A549 (cell line): ENCODE data around the gene DYNC2I2. TPM values are rescaled to one million over a fixed set of nuclear protein-coding genes. Genes with fewer than 3 reads are reported as not detected.

ENCODE experiments used
- ATAC-seq, 2 experiments: fragments of 200-7000 bp in 1 of 2; fragments of >200 bp in 1 of 2; cut with Nextera tagmentation in 1 of 2; cut with Tn5 transposase in 1 of 2; 3 replicates each; pipeline versions ENCODE4 v1.8.0 to v1.9.1; 2018 to 2020; ENCODE audit warnings: mild to moderate bottlenecking in 1 of 2, moderate library complexity in 1 of 2
- CTCF ChIA-PET: fragments of 300-600 bp; sonication (Branson Sonifier 250); formaldehyde crosslinking; extraction: SDS; loops from one replicate; lab custom pipeline; 2021; ENCODE audit warnings: antibody characterized with exemption, inconsistent platforms; lab: Yijun Ruan, JAX
- POLR2A ChIA-PET: fragments of 350-600 bp; formaldehyde crosslinking; extraction: SDS; loops from one replicate; lab custom pipeline; 2021; ENCODE audit warnings: antibody characterized with exemption, inconsistent platforms; lab: Yijun Ruan, JAX
- DNase-seq, 2 experiments: peaks; one replicate each; pipeline versions ENCODE4 v3.0.0 to v3.0.0-alpha.2; 2011 to 2016; ENCODE audit warnings: low read depth in 1 of 2, low spot score in 1 of 2
- FAIRE-seq: peaks from 2 replicates; lab custom pipeline; 2011; peaks lifted over from hg19 to GRCh38; lab: Jason Lieb, UNC
- H3K27ac ChIP-seq, 2 experiments: fragments of >200 bp; sonication (Bioruptor Twin); formaldehyde crosslinking; 3 replicates each; pipeline ENCODE4 v1.5.1; 2016 to 2017
- H3K4me1 ChIP-seq: fragments of >200 bp; sonication (Bioruptor Twin); formaldehyde crosslinking; 3 replicates; pipeline ENCODE4 v1.6.1; 2016
- H3K4me2 ChIP-seq: fragments of >200 bp; sonication (Bioruptor Twin); formaldehyde crosslinking; 3 replicates; pipeline ENCODE4 v1.6.1; 2016
- H3K4me3 ChIP-seq: fragments of >200 bp; sonication (Bioruptor Twin); formaldehyde crosslinking; 3 replicates; pipeline ENCODE4 v1.5.1; 2016
- H3K9me3 ChIP-seq: fragments of >200 bp; sonication (Bioruptor Twin); formaldehyde crosslinking; 3 replicates; pipeline ENCODE4 v1.6.1; 2016
- BHLHE40 ChIP-seq: IDR thresholded peaks from 2 replicates; pipeline ENCODE4 v1.6.1; 2012; ENCODE audit warnings: low read depth, low read length, inconsistent platforms
- ESRRA ChIP-seq: fragments of 150-350 bp; IDR thresholded peaks from 2 replicates; pipeline ENCODE4 v1.6.1; 2014; ENCODE audit warnings: mild to moderate bottlenecking, low read length, borderline replicate concordance
- FOXS1 ChIP-seq: fragments of 250-450 bp; sonication (Bioruptor Pico); IDR thresholded peaks from 2 replicates; pipeline ENCODE4 v1.5.0; 2020; ENCODE audit warnings: mild to moderate bottlenecking, moderate library complexity
- GATA3 ChIP-seq: IDR thresholded peaks from 2 replicates; pipeline ENCODE4 v1.6.1; 2012; ENCODE audit warnings: borderline replicate concordance
- HDAC2 ChIP-seq: fragments of 200-600 bp; sonication (generic); IDR thresholded peaks from 2 replicates; pipeline ENCODE4 v1.6.1; 2016
- JUN ChIP-seq, 2 experiments: fragments of >200 bp; sonication (Bioruptor Twin); formaldehyde crosslinking; IDR thresholded peaks; 2 replicates in 1 of 2; 3 replicates in 1 of 2; pipeline ENCODE4 v1.6.1; 2016 to 2017
- JUNB ChIP-seq: fragments of >200 bp; sonication (Bioruptor Twin); formaldehyde crosslinking; IDR thresholded peaks from 2 replicates; pipeline ENCODE4 v1.6.1; 2016
- KDM5A ChIP-seq: fragments of 200-600 bp; sonication (generic); IDR thresholded peaks from 2 replicates; pipeline ENCODE4 v1.6.1; 2016; ENCODE audit warnings: antibody characterized with exemption, mild to moderate bottlenecking
- MAFK ChIP-seq: fragments of 450-650 bp; IDR thresholded peaks from 2 replicates; pipeline ENCODE4 v1.6.1; 2014; ENCODE audit not compliant: partially characterized antibody
- NPAS2 ChIP-seq: fragments of 250-450 bp; sonication (Bioruptor Pico); IDR thresholded peaks from 2 replicates; pipeline ENCODE4 v1.8.0; 2022; ENCODE audit warnings: mild to moderate bottlenecking, moderate library complexity, borderline replicate concordance
- NR3C1 ChIP-seq: fragments of >200 bp; sonication (Bioruptor Twin); formaldehyde crosslinking; IDR thresholded peaks from 3 replicates; pipeline ENCODE4 v1.6.1; 2017
- PHF8 ChIP-seq: fragments of 200-600 bp; sonication (generic); IDR thresholded peaks from 2 replicates; pipeline ENCODE4 v1.6.1; 2016; ENCODE audit warnings: low read depth, mild to moderate bottlenecking, antibody characterized with exemption, moderate library complexity, borderline replicate concordance
- POLR2AphosphoS2 ChIP-seq: conservative IDR thresholded peaks from 2 replicates; pipeline ENCODE4 v1.6.1; 2012; ENCODE audit warnings: low read length, improper control_type of control experiment, inconsistent platforms
- RARB ChIP-seq: fragments of 250-450 bp; sonication (Bioruptor Pico); IDR thresholded peaks from 2 replicates; pipeline ENCODE4 v1.8.0; 2021; ENCODE audit warnings: mild to moderate bottlenecking, moderate library complexity
- TFCP2L1 ChIP-seq: fragments of 250-450 bp; sonication (Bioruptor Pico); IDR thresholded peaks from 2 replicates; pipeline ENCODE4 v1.5.0; 2021; ENCODE audit warnings: mild to moderate bottlenecking
- USF2 ChIP-seq: fragments of 450-650 bp; IDR thresholded peaks from 2 replicates; pipeline ENCODE4 v1.6.1; 2014; ENCODE audit warnings: antibody characterized with exemption
- ZC3H11A ChIP-seq: fragments of 450-650 bp; IDR thresholded peaks from 2 replicates; pipeline ENCODE4 v1.6.1; 2014; ENCODE audit warnings: antibody characterized with exemption, mild to moderate bottlenecking
- WGBS: methylation state at CpG from one replicate; pipeline ENCODE4 v1.1.6; 2017; ENCODE audit errors: missing lambda C conversion rate; 5-methylcytosine and 5-hydroxymethylcytosine counted together
- polyA plus RNA-seq, 4 experiments: library from polyadenylated mRNA; depleted of rRNA in 3 of 4; stranded (reverse); fragments of >200 nt; fragmentation: RNase III in 1 of 4; extraction: RNeasy Plus Mini Kit Qiagen cat#74134 plus additional on column Dnase treatment in 1 of 4; gene quantifications; 2 replicates in 3 of 4; 3 replicates in 1 of 4; pipeline ENCODE4 v1.2.3, GENCODE V29; 2011 to 2017
- TF ChIP-seq, protein P1 (sequence below): fragments of >200 bp; sonication (Bioruptor Twin); formaldehyde crosslinking; IDR thresholded peaks from 2 replicates; pipeline ENCODE4 v1.6.1; 2016

The DYNC2I2 gene
- polyA plus RNA-seq, 2 of the 4 experiments (the other 2 are of a cell fraction): 57.3 to 117 TPM

- Histone ChIP-seq H3K4me1 (no peaks in the 10 kb centered on the region), H3K9me3 (no peaks in the 10 kb centered on the region), H3K27ac (no peak overlapping the region), H3K4me3 (no peak overlapping the region), H3K4me2 (no peak overlapping the region)
- POLR2A ChIA-PET: no interaction called here
- CTCF ChIA-PET: interaction anchor here (1.0 to 1.8 kb wide), 3 partner anchors 20 to 177 kb away, joined by 4 to 7 read pairs (median 6); no protein-coding TSS in a partner anchor
- no peak for ATAC-seq
- 94% methylated on average over 12 of the region's 12 CpGs for WGBS
- FAIRE-seq: no peak
- TF ChIP-seq PHF8 (no peak), ESRRA (no peak), KDM5A (no peak), RARB (CRISPR knock-in tag) (no peak)
- TF ChIP-seq, protein P1, sequence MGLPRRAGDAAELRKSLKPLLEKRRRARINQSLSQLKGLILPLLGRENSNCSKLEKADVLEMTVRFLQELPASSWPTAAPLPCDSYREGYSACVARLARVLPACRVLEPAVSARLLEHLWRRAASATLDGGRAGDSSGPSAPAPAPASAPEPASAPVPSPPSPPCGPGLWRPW: no peak
- no peak for DNase-seq
These were observed 41.1 kb downstream of the DYNC2I2 start for GRCh38 chr9:128615571-128615970.

- Histone ChIP-seq H3K4me2 (no peak overlapping the region), H3K9me3 (no peaks in the 10 kb centered on the region), H3K4me1 (no peaks in the 10 kb centered on the region)
- ChIA-PET CTCF (no interaction called here), POLR2A (interaction anchor here (1.0 kb wide), 1 partner anchor 21 kb away, joined by 3 read pairs; no protein-coding TSS in a partner anchor)
- no peak for DNase-seq
- no peak for FAIRE-seq
- no peak for TF ChIP-seq BHLHE40
- TF ChIP-seq NR3C1: no peak
- TF ChIP-seq POLR2AphosphoS2: no peak
- no peak for TF ChIP-seq KDM5A
- TF ChIP-seq, all 56 proteins: peak for 0
- H3K27ac ChIP-seq: no peak overlapping the region
- WGBS: 100% methylated on average over 1 of the region's 1 CpG
- H3K4me3 ChIP-seq: no peak overlapping the region
- no peak for ATAC-seq
These were observed 41.9 kb downstream of the DYNC2I2 start for GRCh38 chr9:128614728-128615127.

DNA sequence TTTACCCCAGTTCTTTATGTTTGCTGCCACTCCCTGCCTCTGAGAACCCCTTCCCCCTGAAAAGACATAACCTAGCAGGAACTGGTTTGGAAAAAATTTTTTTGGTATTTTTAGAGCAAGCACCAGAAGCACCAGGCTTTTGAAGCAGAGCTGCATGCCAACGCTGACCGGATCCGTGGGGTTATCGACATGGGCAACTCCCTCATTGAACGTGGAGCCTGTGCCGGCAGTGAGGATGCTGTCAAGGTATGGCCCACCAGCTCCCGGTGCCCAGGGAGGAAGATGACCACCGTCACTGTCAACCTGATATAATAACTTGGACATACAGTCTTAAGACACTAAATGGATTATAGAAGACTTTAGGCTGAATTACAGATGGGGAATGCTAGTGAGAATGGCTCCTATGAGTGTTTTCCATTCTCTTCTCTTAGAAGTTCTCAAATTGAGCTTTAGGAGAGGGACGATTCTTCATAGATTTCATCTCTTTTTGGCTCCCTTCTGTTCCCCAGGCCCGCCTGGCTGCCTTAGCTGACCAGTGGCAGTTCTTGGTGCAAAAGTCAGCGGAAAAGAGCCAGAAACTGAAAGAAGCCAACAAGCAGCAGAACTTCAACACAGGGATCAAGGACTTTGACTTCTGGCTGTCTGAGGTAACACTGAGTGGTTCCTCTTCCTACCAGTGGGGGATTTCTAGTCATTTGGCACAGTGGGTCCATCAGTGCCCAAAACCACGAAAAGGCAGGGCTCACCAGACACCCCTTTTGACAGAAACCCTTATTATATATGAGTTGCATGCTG, 44.9 kb downstream of the DYNC2I2 start:
- WGBS: 94% methylated on average over 12 of the region's 12 CpGs
- ChIA-PET CTCF (interaction anchor here (0.6 to 3.0 kb wide), 8 partner anchors 8 to 250 kb away, joined by 3 to 12 read pairs (median 4); no protein-coding TSS in a partner anchor), POLR2A (interaction anchor here (0.7 kb wide), 1 partner anchor 191 kb away, joined by 3 read pairs; the partner anchor contains the start of gene CERCAM)
- Histone ChIP-seq H3K4me2 (no peak overlapping the region), H3K4me1 (no peaks in the 10 kb centered on the region)
- TF ChIP-seq ESRRA (no peak), GATA3 (no peak), MAFK (no peak), TFCP2L1 (CRISPR knock-in tag) (no peak), HDAC2 (no peak), FOXS1 (no peak), NPAS2 (no peak), RARB (CRISPR knock-in tag) (no peak), JUNB (no peak), USF2 (no peak), JUN (IDR thresholded peaks at IDR 0.05) (no peak), ZC3H11A (no peak)
- TF ChIP-seq, all 56 proteins: peak for 0
- Histone ChIP-seq H3K9me3 (no peaks in the 10 kb centered on the region), H3K27ac (no peak overlapping the region), H3K4me3 (no peak overlapping the region)
- DNase-seq: no peak
- ATAC-seq: no peak
- FAIRE-seq: no peak

DNA sequence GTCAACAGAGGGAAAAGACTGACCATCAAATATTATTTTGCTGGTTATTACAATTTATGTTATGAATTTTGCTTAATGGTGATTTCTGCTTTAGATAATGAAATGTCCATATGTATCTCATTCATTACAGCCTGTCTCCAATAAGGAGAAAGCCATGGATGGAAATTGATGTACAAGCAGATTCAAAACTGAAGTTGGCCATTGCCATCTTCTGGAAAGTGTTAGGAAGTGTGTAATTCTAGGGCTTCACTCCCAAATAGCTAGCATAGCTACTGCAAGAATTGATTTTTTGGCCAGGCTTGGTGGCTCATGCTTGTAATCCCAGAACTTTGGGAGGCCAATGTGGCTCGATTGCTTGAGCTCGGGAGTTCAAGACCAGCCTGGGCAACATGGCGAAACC, 45.8 kb downstream of the DYNC2I2 start:
- ChIA-PET POLR2A (no interaction called here), CTCF (interaction anchor here (0.6 to 3.0 kb wide), 8 partner anchors 9 to 249 kb away, joined by 3 to 12 read pairs (median 4); no protein-coding TSS in a partner anchor)
- ATAC-seq (no peak), DNase-seq (no peak)
- no peak overlapping the region for H3K27ac ChIP-seq
- H3K9me3 ChIP-seq: no peaks in the 10 kb centered on the region
- 89% methylated on average over 3 of the region's 3 CpGs for whole genome bisulfite sequencing
- no peak overlapping the region for H3K4me2 ChIP-seq
- H3K4me1 ChIP-seq: no peaks in the 10 kb centered on the region
- H3K4me3 ChIP-seq: no peak overlapping the region
- no peak for TF ChIP-seq BHLHE40
- TF ChIP-seq, all 56 proteins: peak for 0
- no peak for FAIRE-seq
